Activated T-cell treated with anti-CD3 and anti-CD28 coated beads, Interleukin-2, amount 50 U/mL, for 24 hours (primary cell): ENCODE measurements around the gene RAPGEF1.

Experiments
- DNase-seq: peaks from one replicate; pipeline ENCODE4 v3.0.0-alpha.2; 2020
- H3K27ac Mint-ChIP-seq: 2 replicates; pipeline ENCODE4 v1.8.0; 2020; ENCODE audit warnings: mild to moderate bottlenecking, mixed read lengths
- H3K27me3 Mint-ChIP-seq: 2 replicates; pipeline ENCODE4 v1.8.0; 2020; ENCODE audit warnings: mixed read lengths
- H3K36me3 Mint-ChIP-seq: 2 replicates; pipeline ENCODE4 v1.8.0; 2020; ENCODE audit warnings: low read depth, mixed read lengths
- H3K4me1 Mint-ChIP-seq: 2 replicates; pipeline ENCODE4 v1.8.0; 2020; ENCODE audit warnings: low read depth, mixed read lengths
- H3K4me3 Mint-ChIP-seq: 2 replicates; pipeline ENCODE4 v1.8.0; 2020; ENCODE audit warnings: mild to moderate bottlenecking, moderate library complexity, mixed read lengths
- H3K9me3 Mint-ChIP-seq: 2 replicates; pipeline ENCODE4 v1.8.0; 2020; ENCODE audit warnings: mixed read lengths

RAPGEF1 gene

GRCh38 chr9:131728546-131728910 is 11.3 kb downstream of the RAPGEF1 start:
- peaks cover 41% of the 10 kb centered on the region for H3K36me3 Mint-ChIP-seq
- peaks cover 89% of the 10 kb centered on the region for H3K4me1 Mint-ChIP-seq
- H3K4me3 Mint-ChIP-seq: peak overlapping the region; percentile 61
- H3K27ac Mint-ChIP-seq: peak overlapping the region; percentile 96
- H3K27me3 Mint-ChIP-seq: no peaks in the 10 kb centered on the region
- no peak for DNase-seq
- H3K9me3 Mint-ChIP-seq: no peaks in the 10 kb centered on the region

- Mint-ChIP-seq H3K27me3 (no peaks in the 10 kb centered on the region), H3K4me3 (peak overlapping the region; percentile 61), H3K9me3 (no peaks in the 10 kb centered on the region), H3K4me1 (peaks cover 89% of the 10 kb centered on the region), H3K36me3 (peaks cover 45% of the 10 kb centered on the region), H3K27ac (peak overlapping the region; percentile 96)
- DNase-seq: no peak
Measured at GRCh38 chr9:131727795-131728545, 11.9 kb downstream of the RAPGEF1 start.

- H3K27me3 Mint-ChIP-seq: no peaks in the 10 kb centered on the region
- peak overlapping the region; percentile 61 for H3K4me3 Mint-ChIP-seq
- H3K27ac Mint-ChIP-seq: peak overlapping the region; percentile 96
- no peak for DNase-seq
- H3K9me3 Mint-ChIP-seq: no peaks in the 10 kb centered on the region
- H3K36me3 Mint-ChIP-seq: peaks cover 44% of the 10 kb centered on the region
- H3K4me1 Mint-ChIP-seq: peaks cover 84% of the 10 kb centered on the region
Measured at GRCh38 chr9:131727184-131727759, 12.6 kb downstream of the RAPGEF1 start.

GRCh38 chr9:131724683-131725082 is 15.2 kb downstream of the RAPGEF1 start:
- no peaks in the 10 kb centered on the region for H3K27me3 Mint-ChIP-seq
- no peaks in the 10 kb centered on the region for H3K9me3 Mint-ChIP-seq
- no peak overlapping the region for H3K4me3 Mint-ChIP-seq
- peak overlapping the region; percentile 74 for H3K27ac Mint-ChIP-seq
- peaks cover 53% of the 10 kb centered on the region for H3K36me3 Mint-ChIP-seq
- H3K4me1 Mint-ChIP-seq: peaks cover 84% of the 10 kb centered on the region
- no peak for DNase-seq

DNA sequence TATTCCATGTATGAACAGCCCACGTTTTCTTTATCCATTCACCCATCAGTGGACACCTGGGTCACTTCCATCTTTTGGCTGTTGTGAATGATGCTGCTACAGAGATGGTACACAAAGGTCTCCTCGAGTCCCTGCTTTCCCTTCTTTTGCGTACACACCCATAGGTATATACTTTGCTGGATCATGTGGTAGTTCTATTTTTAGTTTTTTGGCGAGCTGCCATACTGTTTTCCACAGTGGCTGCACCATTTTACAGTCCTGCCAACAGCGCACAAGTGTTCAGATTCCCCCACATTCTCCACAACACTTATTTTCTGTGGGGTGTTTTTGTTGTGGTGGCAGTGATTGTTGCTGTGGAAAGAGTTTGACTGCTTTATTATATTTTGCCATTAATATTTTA is 16.2 kb downstream of the RAPGEF1 start:
- Mint-ChIP-seq H3K4me3 (no peak overlapping the region), H3K36me3 (peaks cover 58% of the 10 kb centered on the region), H3K9me3 (no peaks in the 10 kb centered on the region), H3K27me3 (no peaks in the 10 kb centered on the region), H3K4me1 (peaks cover 87% of the 10 kb centered on the region), H3K27ac (peak overlapping the region; percentile 45)
- DNase-seq: no peak

DNA sequence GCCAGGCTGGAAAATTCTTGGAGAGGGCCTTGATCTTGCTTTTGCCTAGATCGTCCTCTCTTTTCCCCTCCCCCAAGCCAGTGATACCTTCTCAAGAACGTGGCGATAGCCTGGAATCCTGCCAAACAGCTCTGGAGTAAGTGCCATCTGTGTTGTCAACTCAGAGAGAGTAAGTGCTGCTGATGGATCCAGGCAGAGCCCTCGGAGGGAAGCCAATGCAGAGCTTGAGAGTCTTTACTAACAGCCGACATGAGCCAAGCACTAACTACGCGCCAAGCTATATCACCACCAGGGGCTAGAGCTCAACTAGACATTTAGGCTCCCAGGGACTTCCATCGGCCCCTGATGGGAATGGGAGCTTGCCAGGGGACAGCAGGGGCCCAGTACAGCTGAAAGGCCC is 17.6 kb downstream of the RAPGEF1 start:
- no peaks in the 10 kb centered on the region for H3K27me3 Mint-ChIP-seq
- DNase-seq: no peak
- peaks cover 69% of the 10 kb centered on the region for H3K36me3 Mint-ChIP-seq
- no peaks in the 10 kb centered on the region for H3K9me3 Mint-ChIP-seq
- H3K4me3 Mint-ChIP-seq: no peak overlapping the region
- H3K4me1 Mint-ChIP-seq: peaks cover 87% of the 10 kb centered on the region
- H3K27ac Mint-ChIP-seq: peak overlapping the region; percentile 8

DNA sequence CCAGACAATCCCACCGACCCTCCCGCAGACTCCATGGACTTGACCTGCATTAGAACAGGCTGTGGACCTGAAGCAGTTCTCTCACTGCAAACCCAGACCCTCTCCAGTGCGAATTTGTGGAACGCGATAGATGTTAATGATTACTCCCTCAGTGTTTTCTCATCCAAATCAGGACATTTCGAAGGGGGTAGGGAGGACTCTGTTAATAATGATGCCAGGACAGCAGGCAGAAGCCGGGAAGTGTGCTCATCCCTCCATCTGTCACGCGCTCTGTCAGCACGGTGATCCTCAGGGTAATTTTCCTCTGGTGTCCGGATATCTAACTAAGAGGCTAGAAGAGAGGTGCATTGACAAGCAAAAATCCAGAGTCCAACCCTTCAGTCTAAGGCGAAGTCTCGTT is 18.8 kb downstream of the RAPGEF1 start:
- Mint-ChIP-seq H3K36me3 (peaks cover 66% of the 10 kb centered on the region), H3K4me1 (peaks cover 83% of the 10 kb centered on the region), H3K27me3 (no peaks in the 10 kb centered on the region), H3K9me3 (no peaks in the 10 kb centered on the region), H3K27ac (peak overlapping the region; percentile 35), H3K4me3 (no peak overlapping the region)
- DNase-seq: no peak

DNA sequence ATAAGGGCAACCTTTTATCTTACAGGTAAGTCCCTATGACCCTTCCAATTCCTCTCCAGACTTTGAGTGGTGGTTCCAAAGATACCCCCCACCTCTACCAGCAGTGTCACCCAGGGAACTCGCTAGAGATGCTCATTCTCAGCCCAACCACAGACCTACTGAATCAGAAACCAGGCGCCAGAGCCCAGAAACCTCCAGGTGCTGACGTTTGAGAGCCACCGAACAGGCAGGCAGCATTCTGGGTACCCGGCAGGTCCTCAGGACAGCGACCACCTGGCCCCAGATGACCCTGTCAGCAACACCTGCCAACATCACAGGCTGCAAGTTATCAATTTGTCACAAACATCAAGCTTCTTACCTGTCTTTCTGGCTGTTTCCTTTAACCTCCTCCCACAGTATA is 19.5 kb downstream of the RAPGEF1 start:
- DNase-seq: no peak
- Mint-ChIP-seq H3K4me1 (peaks cover 84% of the 10 kb centered on the region), H3K27ac (peak overlapping the region; percentile 72), H3K27me3 (no peaks in the 10 kb centered on the region), H3K4me3 (peak overlapping the region; percentile 25), H3K36me3 (peaks cover 68% of the 10 kb centered on the region), H3K9me3 (no peaks in the 10 kb centered on the region)

DNA sequence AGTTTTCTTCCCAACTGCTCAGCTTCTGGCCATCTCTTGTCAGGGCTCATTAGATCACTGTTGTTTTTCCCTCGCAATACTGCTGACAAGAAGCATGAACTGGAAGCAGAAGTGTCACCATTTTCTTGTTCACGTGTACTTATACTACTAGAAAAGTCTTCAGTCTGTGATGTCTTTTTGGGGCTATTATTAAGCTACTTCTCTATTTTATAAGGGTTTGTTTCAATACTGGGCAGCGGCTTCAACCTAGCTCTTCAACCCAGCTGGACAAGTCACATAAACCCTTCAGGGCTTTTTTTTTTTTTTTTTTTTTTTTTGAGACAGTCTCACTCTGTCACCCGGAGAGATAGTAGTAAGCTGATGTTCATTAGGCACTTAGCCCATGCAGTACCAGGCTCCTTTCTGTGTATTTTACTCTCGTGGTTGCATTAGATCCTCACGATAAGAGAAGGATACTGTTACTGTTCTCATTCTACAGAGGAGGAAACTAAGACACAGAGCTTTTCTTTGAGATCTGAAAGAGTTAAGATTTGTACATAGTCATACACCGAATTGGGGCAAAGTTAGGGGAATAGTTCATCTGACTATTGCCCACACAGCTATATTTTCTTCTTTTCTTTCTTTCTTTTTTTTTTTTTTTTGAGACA is 20.5 kb downstream of the RAPGEF1 start:
- Mint-ChIP-seq H3K4me1 (peaks cover 81% of the 10 kb centered on the region), H3K36me3 (peaks cover 70% of the 10 kb centered on the region), H3K27me3 (no peaks in the 10 kb centered on the region), H3K27ac (peak overlapping the region; percentile 72), H3K9me3 (no peaks in the 10 kb centered on the region), H3K4me3 (no peak overlapping the region)
- DNase-seq: no peak

DNA sequence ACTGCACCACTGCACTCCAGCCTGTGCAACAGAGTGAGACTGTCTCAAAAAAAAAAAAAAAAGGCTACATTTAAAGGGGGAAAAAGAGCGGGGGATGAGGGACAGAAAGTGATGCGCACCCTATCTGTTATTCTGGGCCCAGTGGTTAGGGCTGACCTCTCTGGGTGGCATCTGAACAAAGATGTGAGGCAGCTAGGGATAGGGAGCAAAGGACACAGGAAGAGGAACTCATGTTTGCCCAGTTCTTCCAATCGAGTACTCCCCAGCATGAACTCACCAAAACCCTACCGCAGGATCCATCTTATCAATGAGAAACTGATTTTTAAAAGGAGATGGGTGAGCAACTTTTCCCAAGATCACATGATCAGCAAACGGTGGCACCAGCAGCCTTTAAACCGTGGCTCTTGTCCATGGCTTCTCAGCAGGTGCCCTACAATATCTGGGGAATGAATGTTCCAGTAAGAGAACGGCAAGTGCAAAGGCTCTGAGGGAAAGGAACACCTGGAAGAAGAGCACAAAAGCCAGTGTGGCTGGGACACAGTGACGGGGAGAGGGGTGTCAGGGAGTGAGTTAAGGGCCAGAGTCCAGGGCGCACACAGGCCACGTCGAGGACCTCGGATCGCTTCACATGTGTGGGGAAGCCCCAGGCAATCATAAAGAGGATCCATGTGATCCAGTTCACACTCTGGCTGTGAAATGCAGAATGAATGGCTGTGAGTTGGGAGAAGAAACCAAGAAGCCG is 22.0 kb downstream of the RAPGEF1 start:
- no peak for DNase-seq
- Mint-ChIP-seq H3K36me3 (peaks cover 69% of the 10 kb centered on the region), H3K27me3 (no peaks in the 10 kb centered on the region), H3K4me3 (no peak overlapping the region), H3K4me1 (peaks cover 81% of the 10 kb centered on the region), H3K27ac (peak overlapping the region; percentile 27), H3K9me3 (no peaks in the 10 kb centered on the region)

DNA sequence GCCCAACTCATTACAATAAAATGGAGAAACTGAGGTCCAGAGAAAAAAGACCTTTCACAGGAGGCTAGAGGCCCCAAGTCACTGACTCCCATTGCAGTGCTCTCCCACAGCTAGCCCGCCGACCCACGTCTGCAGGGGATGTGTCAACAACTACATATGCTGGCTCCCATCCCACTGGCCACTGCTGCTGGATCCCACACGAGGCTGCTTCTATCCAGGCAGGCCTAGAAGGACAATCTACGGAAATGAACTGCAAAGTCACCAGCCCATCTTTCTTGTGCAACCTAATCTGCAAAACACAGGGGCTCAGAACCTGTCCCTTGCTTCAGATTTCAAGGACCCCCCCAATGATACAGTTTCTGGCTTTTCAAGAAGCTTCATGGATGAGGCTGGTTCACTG is 24.0 kb downstream of the RAPGEF1 start:
- no peak for DNase-seq
- Mint-ChIP-seq H3K36me3 (peaks cover 63% of the 10 kb centered on the region), H3K27ac (peak overlapping the region; percentile 48), H3K4me1 (peaks cover 84% of the 10 kb centered on the region), H3K27me3 (no peaks in the 10 kb centered on the region), H3K4me3 (no peak overlapping the region), H3K9me3 (no peaks in the 10 kb centered on the region)

DNA sequence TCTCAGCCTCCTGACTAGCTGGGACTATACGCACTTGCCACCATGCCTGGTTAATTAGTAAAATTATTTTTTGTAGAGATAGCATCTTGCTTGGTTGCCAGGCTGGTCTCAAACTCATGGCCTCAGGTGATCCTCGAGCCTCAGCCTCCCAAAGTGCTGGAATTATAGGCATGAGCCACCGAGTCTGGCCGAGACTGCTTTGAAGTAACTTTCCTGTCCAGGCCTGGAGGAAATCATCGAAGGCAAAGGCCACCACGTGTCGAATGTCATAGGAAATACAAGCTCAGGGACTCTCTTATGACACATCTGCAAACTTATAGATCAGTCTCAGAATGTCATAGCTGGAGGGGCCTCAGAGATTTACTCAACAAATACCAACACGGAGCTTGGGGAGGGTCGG is 25.1 kb downstream of the RAPGEF1 start:
- peaks cover 84% of the 10 kb centered on the region for H3K4me1 Mint-ChIP-seq
- peaks cover 59% of the 10 kb centered on the region for H3K36me3 Mint-ChIP-seq
- DNase-seq: no peak
- no peaks in the 10 kb centered on the region for H3K9me3 Mint-ChIP-seq
- H3K27me3 Mint-ChIP-seq: no peaks in the 10 kb centered on the region
- no peak overlapping the region for H3K4me3 Mint-ChIP-seq
- peak overlapping the region; percentile 55 for H3K27ac Mint-ChIP-seq

- Mint-ChIP-seq H3K9me3 (no peaks in the 10 kb centered on the region), H3K36me3 (peaks cover 61% of the 10 kb centered on the region), H3K27me3 (no peaks in the 10 kb centered on the region), H3K4me3 (no peak overlapping the region), H3K4me1 (peaks cover 84% of the 10 kb centered on the region), H3K27ac (peak overlapping the region; percentile 55)
- no peak for DNase-seq
Measured at GRCh38 chr9:131714161-131714646, 25.7 kb downstream of the RAPGEF1 start.

- Mint-ChIP-seq H3K36me3 (peaks cover 59% of the 10 kb centered on the region), H3K4me1 (peaks cover 81% of the 10 kb centered on the region), H3K27me3 (no peaks in the 10 kb centered on the region)
Measured at GRCh38 chr9:131713016-131713415, 26.9 kb downstream of the RAPGEF1 start.

More at GRCh38 chr9:131713016-131713415, 26.9 kb downstream of the RAPGEF1 start:
- H3K4me3 Mint-ChIP-seq: no peak overlapping the region
- no peak for DNase-seq
- peak overlapping the region; percentile 74 for H3K27ac Mint-ChIP-seq
- no peaks in the 10 kb centered on the region for H3K9me3 Mint-ChIP-seq
